ENCODE measurements around the gene ILF2.

The ILF2 gene

DNA sequence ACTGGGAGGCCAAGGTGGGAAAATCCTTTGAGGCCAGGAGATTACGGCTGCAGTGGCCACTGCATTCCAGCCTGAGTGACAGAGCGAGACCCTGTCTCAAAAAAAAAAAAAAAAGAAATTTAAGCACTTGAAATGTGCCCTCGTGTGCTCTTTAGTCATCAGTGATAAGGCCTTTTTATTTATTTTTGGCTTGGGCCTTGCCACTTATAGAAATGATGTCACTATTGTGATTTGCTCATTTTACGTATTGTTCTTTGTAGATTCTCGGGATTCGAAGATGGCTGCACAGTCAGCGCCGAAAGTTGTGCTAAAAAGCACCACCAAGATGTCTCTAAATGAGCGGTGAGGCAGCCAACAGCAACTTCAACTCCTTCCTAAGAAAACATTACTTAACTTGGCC lies 34.5 kb downstream of the ILF2 start:
- Histone ChIP-seq H3K27ac (peak overlapping the region; percentile 99), H3K4me3 (ENCODE audit: low read depth, low read length) (no peak overlapping the region), H3K36me3 (peaks cover 84% of the 10 kb centered on the region), H3K27me3 (ENCODE audit: insufficient read depth, low read depth, severe bottlenecking) (no peaks in the 10 kb centered on the region), H3K9me3 (ENCODE audit: severe bottlenecking) (peaks cover 6% of the 10 kb centered on the region)
- TF ChIP-seq, protein P1, sequence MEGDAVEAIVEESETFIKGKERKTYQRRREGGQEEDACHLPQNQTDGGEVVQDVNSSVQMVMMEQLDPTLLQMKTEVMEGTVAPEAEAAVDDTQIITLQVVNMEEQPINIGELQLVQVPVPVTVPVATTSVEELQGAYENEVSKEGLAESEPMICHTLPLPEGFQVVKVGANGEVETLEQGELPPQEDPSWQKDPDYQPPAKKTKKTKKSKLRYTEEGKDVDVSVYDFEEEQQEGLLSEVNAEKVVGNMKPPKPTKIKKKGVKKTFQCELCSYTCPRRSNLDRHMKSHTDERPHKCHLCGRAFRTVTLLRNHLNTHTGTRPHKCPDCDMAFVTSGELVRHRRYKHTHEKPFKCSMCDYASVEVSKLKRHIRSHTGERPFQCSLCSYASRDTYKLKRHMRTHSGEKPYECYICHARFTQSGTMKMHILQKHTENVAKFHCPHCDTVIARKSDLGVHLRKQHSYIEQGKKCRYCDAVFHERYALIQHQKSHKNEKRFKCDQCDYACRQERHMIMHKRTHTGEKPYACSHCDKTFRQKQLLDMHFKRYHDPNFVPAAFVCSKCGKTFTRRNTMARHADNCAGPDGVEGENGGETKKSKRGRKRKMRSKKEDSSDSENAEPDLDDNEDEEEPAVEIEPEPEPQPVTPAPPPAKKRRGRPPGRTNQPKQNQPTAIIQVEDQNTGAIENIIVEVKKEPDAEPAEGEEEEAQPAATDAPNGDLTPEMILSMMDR (IDR thresholded peaks at IDR 0.05; ENCODE audit: low read depth, low read length), result no peak
- DNase-seq, result no peak

- TF ChIP-seq, protein P1 (IDR thresholded peaks at IDR 0.05; ENCODE audit: low read depth, low read length), result no peak
- Histone ChIP-seq H3K9me3 (ENCODE audit: severe bottlenecking) (peaks cover 6% of the 10 kb centered on the region), H3K27ac (peak overlapping the region; percentile 99), H3K4me3 (ENCODE audit: low read depth, low read length) (no peak overlapping the region), H3K27me3 (ENCODE audit: insufficient read depth, low read depth, severe bottlenecking) (no peaks in the 10 kb centered on the region), H3K36me3 (peaks cover 79% of the 10 kb centered on the region)
- DNase-seq, result no peak
Measured at GRCh38 chr1:153635872-153636271, 34.9 kb downstream of the ILF2 start.

DNA sequence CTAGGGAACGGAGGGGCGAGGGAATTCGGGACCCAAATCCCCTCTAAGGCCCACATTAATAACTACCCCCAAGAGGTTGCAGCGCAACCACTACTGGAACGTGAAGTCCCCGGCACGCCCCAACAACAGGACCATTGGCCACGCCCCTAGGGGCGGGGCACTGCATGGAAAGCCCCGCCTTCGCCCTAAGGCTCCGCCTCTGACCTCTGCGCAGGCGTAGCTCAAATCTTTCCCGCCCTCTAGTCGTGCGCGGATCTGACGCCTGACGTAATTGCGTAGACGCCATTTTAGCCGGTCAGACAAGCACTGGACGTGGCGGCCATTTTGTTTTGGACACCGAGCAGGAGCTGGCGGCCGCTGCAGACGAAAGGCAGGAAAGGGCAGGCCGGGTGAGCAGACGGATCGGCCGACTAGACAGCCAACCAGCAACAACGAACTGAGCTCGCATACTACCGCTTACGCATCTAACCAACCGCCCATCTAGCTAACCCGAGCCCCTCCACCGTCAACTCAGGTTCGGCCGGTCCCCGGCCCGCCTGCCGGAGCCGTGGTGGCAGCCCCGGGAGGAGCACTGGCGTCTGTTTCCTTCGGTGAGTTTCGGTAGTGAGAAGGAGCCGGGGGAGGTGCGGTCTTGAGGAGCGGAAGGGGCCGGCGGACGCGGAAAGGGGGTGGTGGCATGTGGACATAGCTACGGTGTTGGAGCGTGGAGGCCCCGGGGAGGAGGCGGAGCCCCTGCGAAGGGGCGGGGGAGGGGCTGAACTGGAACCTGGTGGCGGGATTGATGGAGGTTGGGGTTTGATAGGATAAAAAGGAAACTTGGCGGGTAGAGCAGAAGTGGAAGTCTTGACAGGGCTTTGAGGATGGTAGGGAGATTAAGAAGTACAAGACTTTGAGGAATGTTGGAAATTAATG lies 36.8 kb downstream of the ILF2 start, which contains the start of gene CHTOP:
TSS of gene CHTOP (plus strand) at position 313 of the 912 bp plus-strand sequence. CDS start 2,523 bp downstream, outside the sequence.
- Histone ChIP-seq H3K36me3 (peaks cover 61% of the 10 kb centered on the region), H3K27me3 (ENCODE audit: insufficient read depth, low read depth, severe bottlenecking) (no peaks in the 10 kb centered on the region), H3K27ac (peak within 1 kb of the TSS; percentile 99), H3K4me3 (ENCODE audit: low read depth, low read length) (peak within 1 kb of the TSS; percentile 64), H3K9me3 (ENCODE audit: severe bottlenecking) (peaks cover 6% of the 10 kb centered on the region)
- peak; percentile 100 for DNase-seq
- TF ChIP-seq, protein P1 (IDR thresholded peaks at IDR 0.05; ENCODE audit: low read depth, low read length), result no peak

- Histone ChIP-seq H3K36me3 (peaks cover 53% of the 10 kb centered on the region), H3K4me3 (ENCODE audit: low read depth, low read length) (no peak overlapping the region), H3K27ac (peak overlapping the region; percentile 99; the same call in 1 of the 2 replicates), H3K9me3 (ENCODE audit: severe bottlenecking) (peaks cover 6% of the 10 kb centered on the region), H3K27me3 (ENCODE audit: insufficient read depth, low read depth, severe bottlenecking) (no peaks in the 10 kb centered on the region)
- TF ChIP-seq, protein P1 (IDR thresholded peaks at IDR 0.05; ENCODE audit: low read depth, low read length), result no peak
- DNase-seq, result no peak
Measured at GRCh38 chr1:153633161-153633753, 37.5 kb downstream of the ILF2 start.

GRCh38 chr1:153631047-153632022 lies 39.5 kb downstream of the ILF2 start:
- Histone ChIP-seq H3K4me3 (ENCODE audit: low read depth, low read length) (no peak overlapping the region), H3K27ac (peak overlapping the region; percentile 79), H3K27me3 (ENCODE audit: insufficient read depth, low read depth, severe bottlenecking) (no peaks in the 10 kb centered on the region), H3K9me3 (ENCODE audit: severe bottlenecking) (peaks cover 6% of the 10 kb centered on the region), H3K36me3 (peaks cover 34% of the 10 kb centered on the region)
- TF ChIP-seq, protein P1 (IDR thresholded peaks at IDR 0.05; ENCODE audit: low read depth, low read length), result no peak
- DNase-seq, result no peak

Data from WERI-Rb-1 (cell line).